Fibroblast of skin of left biceps (primary cell): Measurements from ENCODE around the gene BPIFB1.

ENCODE experiments used
- DNase-seq, 2 experiments: peaks; one replicate each; pipeline ENCODE4 v3.0.0-alpha.2; 2013; ENCODE audit warnings: low read depth in 2 of 2

BPIFB1 gene

DNA sequence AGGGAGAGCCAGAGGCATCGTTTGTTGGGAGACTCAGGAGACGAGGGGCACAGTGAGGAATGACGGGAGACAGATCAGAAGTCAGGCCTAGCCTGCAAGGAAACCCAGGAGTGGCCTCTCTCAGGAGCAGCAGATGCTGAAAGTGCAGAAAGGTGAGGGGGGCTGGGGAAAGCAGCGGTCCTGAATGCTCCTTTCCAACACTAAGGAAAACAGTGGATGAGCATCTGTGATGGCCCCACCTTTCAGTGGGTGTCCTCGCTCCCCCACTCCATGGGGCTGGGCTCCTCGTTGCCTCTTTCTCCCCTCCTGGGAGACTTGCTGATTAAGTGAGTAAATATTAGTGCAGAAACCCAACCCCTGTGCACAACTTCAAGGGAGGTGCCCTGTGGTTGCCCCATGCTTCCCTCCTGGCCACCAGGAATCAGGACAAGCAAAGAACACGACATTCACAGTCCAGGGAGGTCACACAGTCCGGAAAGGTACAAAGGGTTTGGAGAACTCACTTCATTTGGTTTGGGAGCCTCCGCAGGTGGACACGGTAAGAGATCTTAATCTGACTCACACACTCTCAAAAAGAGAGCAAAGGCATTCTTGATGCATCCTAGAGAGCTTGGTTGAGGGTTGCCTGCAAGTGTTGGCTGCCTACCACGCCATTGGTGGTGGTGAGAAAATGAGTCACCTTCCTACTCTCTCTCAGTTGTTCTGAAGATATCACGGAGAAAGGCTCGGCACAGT, 9.7 kb upstream of the BPIFB1 start:
- DNase-seq = no peak

DNA sequence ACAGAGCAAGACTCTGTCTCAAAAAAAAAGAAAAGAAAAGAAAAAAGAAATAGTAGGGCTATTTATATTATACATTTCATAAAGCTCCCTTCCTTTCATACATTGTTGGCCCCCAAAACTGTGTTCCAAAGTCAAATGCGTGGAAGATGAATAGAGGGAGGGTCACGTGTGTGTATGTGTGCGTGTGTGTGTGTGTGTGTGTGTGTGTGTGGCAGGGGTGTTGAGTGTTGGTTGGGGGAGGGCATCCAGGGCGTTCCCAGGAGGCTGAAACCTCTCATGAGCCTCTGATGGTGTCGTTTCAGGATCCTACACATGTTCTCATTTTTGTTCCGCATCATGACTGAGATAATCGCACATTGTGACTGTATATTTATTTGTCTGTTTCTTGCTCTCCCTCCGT, 7.8 kb upstream of the BPIFB1 start:
- DNase-seq = no peak

GRCh38 chr20:33275871-33276270, 7.1 kb upstream of the BPIFB1 start:
- DNase-seq = no peak

GRCh38 chr20:33276303-33277113, 6.5 kb upstream of the BPIFB1 start:
- no peak for DNase-seq

DNA sequence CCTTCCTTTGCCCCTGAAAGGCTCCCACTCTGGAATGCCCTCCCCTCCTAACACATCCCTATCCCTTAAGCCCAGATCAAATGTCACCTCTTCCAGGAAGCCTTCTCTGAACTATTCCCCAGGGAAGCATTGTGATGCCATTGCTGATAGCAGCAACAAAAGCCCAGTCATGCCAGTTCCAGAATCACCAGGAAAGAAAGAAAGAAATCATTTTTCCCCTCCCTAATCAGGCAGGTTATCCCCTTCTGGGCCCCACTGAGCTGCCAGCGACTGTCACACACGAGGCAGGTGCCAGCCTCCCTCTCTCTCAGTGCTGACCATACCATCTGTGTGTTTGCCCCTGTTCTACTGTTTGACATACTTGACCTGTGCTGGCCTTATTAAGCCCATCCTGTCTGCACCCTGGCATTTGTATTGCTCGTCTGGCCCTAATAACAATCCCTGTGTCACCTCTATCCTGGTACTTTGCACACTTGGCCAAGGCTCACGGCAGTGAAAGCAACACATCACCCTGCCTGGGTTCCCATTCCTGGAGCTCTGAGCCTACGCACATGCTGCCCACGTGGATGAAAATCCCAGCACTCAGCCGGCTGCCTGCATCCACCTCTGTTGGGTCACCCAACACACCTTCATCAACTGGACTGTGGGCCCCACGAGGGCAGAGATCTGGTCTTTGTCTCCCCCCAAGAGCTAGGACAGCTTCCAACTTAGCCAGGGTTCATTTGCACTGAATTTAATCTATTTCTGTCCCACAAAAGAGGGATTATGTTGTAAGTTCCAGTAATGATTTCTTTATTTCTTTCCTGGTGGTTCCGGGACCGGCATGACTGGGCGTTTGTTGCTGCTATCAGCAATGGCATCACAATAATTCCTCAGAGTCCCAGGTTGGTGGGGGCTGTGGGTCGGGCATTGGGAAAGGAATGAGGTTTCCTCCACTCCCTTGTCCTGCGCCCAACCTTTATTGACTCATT, 5.3 kb upstream of the BPIFB1 start:
- no peak for DNase-seq

DNA sequence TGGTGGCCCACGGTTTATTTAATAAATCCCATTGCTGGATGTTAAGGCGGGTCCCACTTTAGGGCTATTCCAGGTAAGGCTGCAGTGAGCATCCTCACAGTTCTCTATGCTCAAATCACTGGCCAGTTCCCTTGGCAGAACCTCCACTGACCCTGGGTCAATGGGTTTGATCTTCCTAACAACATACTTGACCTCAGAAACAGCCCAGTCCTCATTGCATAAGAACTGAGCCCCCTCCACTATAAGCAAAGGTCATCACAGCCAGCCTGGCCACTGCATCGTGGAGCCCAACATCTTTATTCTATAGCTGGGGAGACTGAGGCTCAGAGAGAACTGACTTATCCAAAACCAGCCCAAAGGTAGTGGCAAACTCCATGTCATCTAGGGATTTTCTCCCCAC, 4.3 kb upstream of the BPIFB1 start:
- DNase-seq = no peak

- no peak for DNase-seq
Measured at GRCh38 chr20:33279261-33279910, 3.6 kb upstream of the BPIFB1 start.

- DNase-seq = no peak
Measured at GRCh38 chr20:33280000-33280680, 2.9 kb upstream of the BPIFB1 start.

DNA sequence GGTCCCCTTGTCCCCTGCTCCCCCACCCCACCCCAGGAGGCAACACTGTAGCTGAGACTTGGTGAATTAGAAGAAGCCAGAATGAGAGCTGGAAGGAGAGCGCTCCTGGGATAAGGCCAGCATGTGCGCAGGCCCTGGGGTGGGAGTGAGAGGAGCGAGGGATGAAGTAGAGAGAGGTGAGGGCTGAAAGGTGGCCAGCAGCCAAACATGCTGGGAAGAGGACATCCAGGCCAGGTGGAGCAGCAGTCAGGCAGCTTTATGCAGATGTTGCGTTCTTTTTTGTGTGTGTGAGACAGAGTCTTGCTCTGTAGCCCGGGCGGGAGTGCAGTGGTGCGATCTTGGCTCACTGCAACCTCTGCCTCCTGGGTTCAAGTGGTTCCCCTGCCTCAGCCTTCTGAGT, 2.2 kb upstream of the BPIFB1 start:
- DNase-seq = no peak

GRCh38 chr20:33281550-33282146, 1.4 kb upstream of the BPIFB1 start:
- DNase-seq = no peak

- no peak for DNase-seq
Measured at GRCh38 chr20:33282196-33282934, 649 bp upstream of the BPIFB1 start.

GRCh38 chr20:33284284-33284683, 1.3 kb downstream of the BPIFB1 start:
- no peak for DNase-seq

- no peak for DNase-seq
Measured at GRCh38 chr20:33284937-33285336, 1.9 kb downstream of the BPIFB1 start.

DNA sequence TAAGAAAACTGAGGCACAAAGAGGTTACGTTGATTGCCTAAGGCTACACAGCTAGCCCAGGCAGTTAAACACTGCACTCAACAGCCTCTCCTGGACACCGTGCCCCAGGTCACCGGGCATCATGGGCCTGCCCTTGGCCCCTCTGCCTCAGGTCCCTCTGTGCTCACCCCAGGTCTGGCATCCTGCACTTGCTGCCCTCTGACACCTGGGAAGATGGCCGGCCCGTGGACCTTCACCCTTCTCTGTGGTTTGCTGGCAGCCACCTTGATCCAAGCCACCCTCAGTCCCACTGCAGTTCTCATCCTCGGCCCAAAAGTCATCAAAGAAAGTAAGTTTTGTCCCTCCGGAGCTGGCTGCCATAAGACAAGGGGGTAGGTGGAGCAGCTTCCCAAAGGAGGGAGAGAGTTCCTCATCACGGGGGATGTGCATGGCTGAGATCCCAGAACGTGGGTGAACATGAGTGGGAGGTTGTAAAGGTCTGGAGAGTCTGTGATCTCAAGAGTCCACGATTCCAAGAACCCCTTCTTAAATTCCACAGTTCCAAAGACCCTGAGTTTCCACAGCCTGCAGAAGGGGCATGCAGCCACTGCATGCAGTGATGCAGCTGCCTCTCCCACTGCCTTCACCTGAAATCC, 3.0 kb downstream of the BPIFB1 start:
- no peak for DNase-seq

- DNase-seq = no peak
Measured at GRCh38 chr20:33287884-33288283, 4.9 kb downstream of the BPIFB1 start.

DNA sequence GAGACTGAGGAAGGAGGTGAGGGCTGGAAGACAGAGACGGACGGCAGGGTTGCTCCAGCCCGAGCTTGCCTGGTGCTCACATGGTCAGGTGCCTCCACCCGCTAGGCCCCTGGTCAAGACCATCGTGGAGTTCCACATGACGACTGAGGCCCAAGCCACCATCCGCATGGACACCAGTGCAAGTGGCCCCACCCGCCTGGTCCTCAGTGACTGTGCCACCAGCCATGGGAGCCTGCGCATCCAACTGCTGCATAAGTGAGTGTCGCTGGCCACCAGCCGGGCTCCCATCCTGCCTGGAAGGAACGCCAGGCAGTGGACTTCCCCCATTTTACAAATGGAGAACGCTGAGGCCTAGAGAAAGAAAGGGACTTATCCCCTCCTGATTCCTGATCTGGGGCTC, 7.8 kb downstream of the BPIFB1 start:
- no peak for DNase-seq

DNA sequence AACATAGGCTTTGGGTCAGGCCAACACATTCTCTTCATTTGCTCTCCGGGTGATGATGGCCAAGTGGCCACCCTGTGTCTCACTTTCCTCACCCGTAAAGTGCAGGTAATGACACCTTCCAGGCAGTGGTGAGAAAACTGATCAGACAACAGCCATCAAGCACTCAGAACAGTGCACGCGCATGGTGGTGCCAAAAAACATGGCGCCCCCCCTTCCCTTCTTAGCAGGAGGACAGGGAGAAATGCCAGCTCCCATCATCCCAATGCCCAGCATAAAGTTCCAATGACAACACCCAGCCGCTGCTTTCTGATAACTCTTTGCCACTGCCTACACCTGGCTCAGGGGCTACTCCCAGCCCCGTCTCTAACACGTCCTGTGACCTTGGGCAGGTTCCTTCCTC, 8.4 kb downstream of the BPIFB1 start:
- no peak for DNase-seq

DNA sequence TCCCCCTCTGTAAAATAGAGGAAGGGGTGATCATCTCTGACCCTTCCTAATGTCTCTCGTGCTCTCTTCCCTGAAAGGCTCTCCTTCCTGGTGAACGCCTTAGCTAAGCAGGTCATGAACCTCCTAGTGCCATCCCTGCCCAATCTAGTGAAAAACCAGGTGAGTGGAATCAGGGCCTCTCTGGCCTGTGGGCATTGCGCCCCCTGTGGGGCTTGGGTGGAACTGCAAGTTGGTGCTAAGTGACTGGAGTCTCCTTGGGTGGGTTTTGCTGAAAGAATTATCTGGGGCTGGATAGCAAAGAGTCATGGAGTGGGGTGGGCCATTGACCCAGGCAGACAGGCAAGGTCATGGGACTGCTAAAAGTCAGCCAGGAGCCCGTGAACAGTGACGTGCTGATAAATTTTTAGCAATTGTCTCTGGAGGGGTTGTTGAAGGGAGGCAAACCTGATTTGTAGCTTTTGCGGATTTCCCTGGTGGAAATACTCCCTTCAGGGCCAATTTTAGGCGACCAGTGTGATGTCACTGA, 8.9 kb downstream of the BPIFB1 start:
- DNase-seq = no peak

DNA sequence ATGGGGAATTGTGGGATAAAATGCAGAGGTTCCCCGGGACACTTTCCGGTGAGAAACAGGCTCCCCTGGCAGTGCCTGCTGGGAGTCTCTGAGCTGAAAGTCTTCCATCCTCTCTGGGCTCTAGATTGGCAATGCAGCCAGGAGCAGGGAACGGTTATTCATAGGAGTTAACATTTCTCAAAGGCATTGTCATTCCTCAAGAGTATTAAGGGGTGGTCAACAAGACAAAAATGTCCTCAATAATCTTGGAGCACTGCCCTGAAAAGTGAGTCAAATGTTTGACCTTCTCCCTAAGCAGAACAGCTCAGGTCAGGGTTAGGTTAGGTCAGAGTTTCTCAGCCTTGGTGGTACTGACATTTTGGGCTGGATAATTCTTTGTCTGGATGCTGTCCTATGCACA, 13.2 kb downstream of the BPIFB1 start:
- DNase-seq = no peak
